Measurements from ENCODE around the gene RBP5. TPM values are rescaled to one million over a fixed set of nuclear protein-coding genes. Genes with fewer than 3 reads are reported as not detected.

RBP5 gene
- total and polyA plus RNA-seq, 10 of the 15 experiments (the other 5 are each of a cell fraction or from before 2014, with no cell fraction given) = 0.11 to 1.1 (median 0.31) TPM; not detected in 4

GRCh38 chr12:7108003-7108795, 20.5 kb downstream of the RBP5 start (continued):
- TF ChIP-seq CEBPZ (IDR thresholded peaks at IDR 0.05; ENCODE audit: low read depth, low read length) (no peak), GABPA (IDR thresholded peaks at IDR 0.05; ENCODE audit: low read depth) (no peak), ZNF217 (IDR thresholded peaks at IDR 0.05) (no peak; the same call in 1 of the 2 replicates), CBX5 (IDR thresholded peaks at IDR 0.05; ENCODE audit: low read depth) (no peak), SUZ12 (IDR thresholded peaks at IDR 0.05; ENCODE audit: unreplicated experiment) (no peak), EGR1 (IDR thresholded peaks at IDR 0.05; ENCODE audit: borderline replicate concordance in 1 of 2, low read depth in 2 of 2, low read length in 2 of 2) (peak in 1 of 2 experiments; percentile 91; a peak in 2 of 3 replicates), TCF12 (IDR thresholded peaks at IDR 0.05; ENCODE audit: low read depth, low read length) (peak; percentile 90), SUPT20H (IDR thresholded peaks at IDR 0.05; ENCODE audit: borderline replicate concordance, control insufficient read depth, low read depth, low read length) (no peak), NFYA (IDR thresholded peaks at IDR 0.05; ENCODE audit: borderline replicate concordance, low read depth, low read length) (no peak), HSF1 (IDR thresholded peaks at IDR 0.05; ENCODE audit: low read depth, low read length) (no peak), BHLHE40 (IDR thresholded peaks at IDR 0.05; ENCODE audit: borderline replicate concordance in 1 of 2, low read depth in 2 of 2, low read length in 1 of 2) (peak; percentile 27 to 31; a peak in 1 of 4 replicates), IRF5 (IDR thresholded peaks at IDR 0.05; ENCODE audit: borderline replicate concordance) (no peak), PAX8 (IDR thresholded peaks at IDR 0.05) (no peak), SMC3 (IDR thresholded peaks at IDR 0.05; ENCODE audit: borderline replicate concordance, low read length) (no peak), HDAC6 (IDR thresholded peaks at IDR 0.05; ENCODE audit: unreplicated experiment) (no peak), ZNF622 (IDR thresholded peaks at IDR 0.05) (no peak), FOXK2 (IDR thresholded peaks at IDR 0.05) (no peak), BRCA1 (IDR thresholded peaks at IDR 0.05; ENCODE audit: low read depth, low read length) (peak; percentile 66), NKRF (conservative IDR thresholded peaks at IDR 0.05) (peak; percentile 69), PBX3 (IDR thresholded peaks at IDR 0.05; ENCODE audit: insufficient replicate concordance, low read depth, low read length) (no peak)
